ENCODE measurements around the gene ENOPH1.

DNA sequence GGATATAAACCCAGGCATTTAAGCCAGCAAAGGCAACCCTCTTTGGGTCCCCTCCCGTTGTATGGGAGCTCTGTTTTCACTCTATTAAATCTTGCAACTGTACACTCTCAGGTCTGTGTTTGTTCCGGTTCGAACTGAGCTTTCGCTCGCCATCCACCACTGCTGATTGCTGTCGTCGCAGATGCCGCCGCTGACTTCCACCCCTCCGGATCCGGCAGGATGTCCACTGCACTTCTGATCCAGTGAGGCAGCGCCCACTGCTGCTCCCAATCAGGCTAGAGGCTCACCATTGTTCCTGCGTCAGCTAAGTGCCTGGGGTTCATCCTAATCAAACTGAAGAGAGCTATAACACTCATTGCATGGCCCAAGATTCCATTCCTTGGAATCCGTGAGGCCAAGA lies 49.2 kb downstream of the ENOPH1 start:
- TF ChIP-seq CTCF (IDR thresholded peaks at IDR 0.05; ENCODE audit: insufficient read depth, low read length, poor library complexity, severe bottlenecking) (no peak), EZH2phosphoT487 (conservative IDR thresholded peaks at IDR 0.05; ENCODE audit: low read length) (no peak)

Measured in SU-DHL-6 (cell line).